HCT116 (cell line): Measurements from ENCODE around the gene WNT11. TPM values are rescaled to one million over a fixed set of nuclear protein-coding genes. Genes with fewer than 3 reads are reported as not detected.
A peak's percentile ranks its signal among the peaks of the same experiment; 100 is the strongest.

Source experiments
- ATAC-seq: fragments of 200-7000 bp; cut with Tn5 transposase; 2 replicates; pipeline ENCODE4 v1.9.1; 2020; ENCODE audit warnings: mild to moderate bottlenecking, moderate library complexity
- BruUV-seq: library from RNA; stranded (reverse); fragments of 400-500 nt; replicated peaks from 2 replicates; lab custom pipeline; 2021; lab: Mats Ljungman, UMichigan
- CTCF ChIA-PET: fragments of 300-600 bp; sonication (Branson Sonifier 250); formaldehyde crosslinking; loops from one replicate; lab custom pipeline; 2021; ENCODE audit warnings: antibody characterized with exemption; lab: Charles Lee
- POLR2A ChIA-PET: fragments of 300-600, 350-600 bp; sonication (Branson Sonifier 250); formaldehyde crosslinking; loops from one replicate; lab custom pipeline; 2021; ENCODE audit warnings: antibody characterized with exemption; lab: Charles Lee
- RAD21 ChIA-PET, 2 experiments: fragments of 300-600 bp; sonication (Branson Sonifier 250); formaldehyde crosslinking; loops; one replicate each; lab custom pipeline; 2023; ENCODE audit warnings: low total read pairs in 2 of 2; ENCODE audit not compliant: uncharacterized antibody in 2 of 2, unreplicated experiment in 2 of 2, low non-redundant PET in 1 of 2; lab: Charles Lee
- DNase-seq: peaks from one replicate; pipeline ENCODE4 v3.0.0-alpha.2; 2010; ENCODE audit warnings: low read depth, low spot score
- H2AFZ ChIP-seq: fragments of 200-600 bp; shearing (Covaris generic), sonication (generic); 2 replicates; pipeline ENCODE4 v1.6.1; 2017; ENCODE audit warnings: low read depth, mixed run types, mixed read lengths, antibody characterized with exemption, low read length; ENCODE audit not compliant: poor library complexity, severe bottlenecking
- H3K27ac ChIP-seq: 2 replicates; pipeline ENCODE4 v1.5.1; 2012; ENCODE audit warnings: low read depth, low read length
- H3K27me3 ChIP-seq: fragments of 200-600 bp; sonication (generic); 2 replicates; pipeline ENCODE4 v1.6.1; 2016; ENCODE audit warnings: mixed run types, low read length, mixed read lengths; ENCODE audit not compliant: insufficient read depth
- H3K36me3 ChIP-seq, 2 experiments: fragments of 200-500 bp in 1 of 2; fragments of 200-600 bp in 1 of 2; sonication (Bioruptor generic) in 1 of 2; sonication (generic) in 1 of 2; 2 replicates each; pipeline versions ENCODE4 v1.5.1 to v1.6.1; 2014 to 2016; ENCODE audit warnings: low read length in 2 of 2, inconsistent platforms in 1 of 2, mixed read lengths in 1 of 2, mixed run types in 1 of 2; ENCODE audit not compliant: insufficient read depth in 2 of 2, control insufficient read depth in 1 of 2
- H3K4me1 ChIP-seq, 2 experiments: fragments of 200-600 bp in 1 of 2; sonication (generic) in 1 of 2; 2 replicates each; pipeline versions ENCODE4 v1.5.1 to v1.6.1; 2012 to 2017; ENCODE audit warnings: low read length in 2 of 2, inconsistent platforms in 1 of 2, mild to moderate bottlenecking in 1 of 2, mixed read lengths in 1 of 2, mixed run types in 1 of 2, moderate library complexity in 1 of 2; ENCODE audit not compliant: insufficient read depth in 2 of 2, control insufficient read depth in 1 of 2
- H3K4me2 ChIP-seq: fragments of 200-600 bp; sonication (generic); 2 replicates; pipeline ENCODE4 v1.6.1; 2017; ENCODE audit warnings: mixed run types, low read length, mixed read lengths
- H3K4me3 ChIP-seq, 2 experiments: fragments of 200-600 bp in 1 of 2; sonication (generic) in 1 of 2; replicated peaks in 1 of 2; 2 replicates each; pipeline ENCODE4 v1.5.1; 2011 to 2016; ENCODE audit warnings: low read length in 2 of 2, control low read depth in 1 of 2, low read depth in 1 of 2, mild to moderate bottlenecking in 1 of 2, mixed read lengths in 1 of 2, mixed run types in 1 of 2
- H3K79me2 ChIP-seq: fragments of 200-600 bp; sonication (generic); 2 replicates; pipeline ENCODE4 v1.6.1; 2017; ENCODE audit warnings: mild to moderate bottlenecking, mixed run types, low read length, moderate library complexity, mixed read lengths; ENCODE audit not compliant: insufficient read depth
- H3K9ac ChIP-seq: fragments of 200-600 bp; sonication (generic); 2 replicates; pipeline ENCODE4 v1.6.1; 2016; ENCODE audit warnings: low read length, mixed read lengths
- H3K9me2 ChIP-seq: fragments of 200-600 bp; sonication (generic), shearing (Covaris generic); 2 replicates; pipeline ENCODE4 v1.6.1; 2017; ENCODE audit warnings: mixed run types, mild to moderate bottlenecking, moderate library complexity; ENCODE audit not compliant: insufficient read depth
- H3K9me3 ChIP-seq, 2 experiments: fragments of 200-500 bp in 1 of 2; fragments of 200-600 bp in 1 of 2; sonication (Bioruptor generic) in 1 of 2; sonication (generic) in 1 of 2; 2 replicates each; pipeline ENCODE4 v1.6.1; 2014 to 2017; ENCODE audit warnings: low read length in 2 of 2, mixed read lengths in 2 of 2, inconsistent platforms in 1 of 2, low read depth in 1 of 2, mild to moderate bottlenecking in 1 of 2, mixed run types in 1 of 2, moderate library complexity in 1 of 2; ENCODE audit not compliant: control insufficient read depth in 1 of 2, insufficient read depth in 1 of 2
- H4K20me1 ChIP-seq: fragments of 200-600 bp; sonication (generic), shearing (Covaris generic); 2 replicates; pipeline ENCODE4 v1.6.1; 2017; ENCODE audit warnings: mixed run types, mild to moderate bottlenecking, moderate library complexity; ENCODE audit not compliant: insufficient read depth
- CEBPB ChIP-seq: IDR thresholded peaks from 2 replicates; pipeline ENCODE4 v1.6.1; 2012; ENCODE audit warnings: low read depth
- CTCF ChIP-seq, 3 experiments: fragments of 200-600 bp in 1 of 3; sonication (generic) in 1 of 3; IDR thresholded peaks in 2 of 3; conservative IDR thresholded peaks in 1 of 3; 2 replicates each; pipeline ENCODE4 v1.5.1; 2012 to 2017; ENCODE audit warnings: low read depth in 2 of 3, low read length in 2 of 3, antibody characterized with exemption in 1 of 3, borderline replicate concordance in 1 of 3, control low read depth in 1 of 3, mild to moderate bottlenecking in 1 of 3, mixed read lengths in 1 of 3, mixed run types in 1 of 3, moderate library complexity in 1 of 3; ENCODE audit not compliant: insufficient read depth in 1 of 3
- EGR1 ChIP-seq: IDR thresholded peaks from 2 replicates; pipeline ENCODE4 v1.6.1; 2012; ENCODE audit warnings: low read depth
- ELF1 ChIP-seq: IDR thresholded peaks from 2 replicates; pipeline ENCODE4 v1.6.1; 2012; ENCODE audit warnings: low read depth, borderline replicate concordance
- EZH2 ChIP-seq: fragments of 200-600 bp; sonication (generic); IDR thresholded peaks from 2 replicates; pipeline ENCODE4 v1.6.1; 2017; ENCODE audit warnings: antibody characterized with exemption, mixed run types
- EZH2phosphoT487 ChIP-seq: fragments of 200-600 bp; IDR thresholded peaks from 2 replicates; pipeline ENCODE4 v1.6.1; 2018; ENCODE audit warnings: antibody characterized with exemption, borderline replicate concordance
- JUND ChIP-seq: IDR thresholded peaks from 2 replicates; pipeline ENCODE4 v1.6.1; 2012
- POLR2A ChIP-seq: IDR thresholded peaks from 2 replicates; pipeline ENCODE4 v1.7.0; 2011; ENCODE audit warnings: borderline replicate concordance; ENCODE audit not compliant: insufficient read depth, insufficient read length; ENCODE audit errors: extremely low read depth
- POLR2AphosphoS5 ChIP-seq: IDR thresholded peaks from 2 replicates; pipeline ENCODE4 v1.6.1; 2011; ENCODE audit warnings: mild to moderate bottlenecking, low read depth, low read length, moderate library complexity
- REST ChIP-seq: IDR thresholded peaks from 2 replicates; pipeline ENCODE4 v1.6.1; 2012; ENCODE audit warnings: low read depth
- SP1 ChIP-seq: IDR thresholded peaks from 2 replicates; pipeline ENCODE4 v1.6.1; 2012; ENCODE audit warnings: low read depth
- SRF ChIP-seq: IDR thresholded peaks from 2 replicates; pipeline ENCODE4 v1.6.1; 2012; ENCODE audit warnings: low read depth
- TCF7L2 ChIP-seq: IDR thresholded peaks from 2 replicates; pipeline ENCODE4 v1.7.0; 2011; ENCODE audit warnings: borderline replicate concordance, inconsistent platforms; ENCODE audit not compliant: insufficient read depth, insufficient read length; ENCODE audit errors: extremely low read depth
- YY1 ChIP-seq: IDR thresholded peaks from 2 replicates; pipeline ENCODE4 v1.6.1; 2011; ENCODE audit warnings: low read length, low read depth, moderate library complexity, mild to moderate bottlenecking; ENCODE audit not compliant: insufficient replicate concordance; ENCODE audit errors: extremely low read depth
- ZBTB33 ChIP-seq: IDR thresholded peaks from 2 replicates; pipeline ENCODE4 v1.6.1; 2011; ENCODE audit warnings: mild to moderate bottlenecking, low read length, moderate library complexity; ENCODE audit not compliant: insufficient replicate concordance; ENCODE audit errors: extremely low read depth
- ZNF274 ChIP-seq: fragments of 200-500 bp; sonication (Bioruptor generic); IDR thresholded peaks from 2 replicates; pipeline ENCODE4 v1.6.1; 2014; ENCODE audit warnings: mild to moderate bottlenecking, low read depth, low read length, inconsistent platforms
- intact Hi-C: fragments of 100-400 bp; cut with micrococcal nuclease; formaldehyde crosslinking; loops from 2 replicates; pipeline ENCODE4 v1.10.0; 2022
- total RNA-seq: library from RNA; stranded (reverse); gene quantifications from one replicate; pipeline ENCODE4 v1.2.1, GENCODE V29; 2021; ENCODE audit not compliant: unreplicated experiment
- TF ChIP-seq, protein P1 (sequence below): IDR thresholded peaks from 2 replicates; pipeline ENCODE4 v1.6.1; 2012

WNT11 gene
- total RNA-seq, 1 experiment from 2014 or later = 1.9 TPM

- no peak overlapping the region for H2AFZ ChIP-seq
- H3K79me2 ChIP-seq = no peaks in the 10 kb centered on the region
- intact Hi-C loops = no loop called here
- ChIA-PET CTCF (interaction anchor here (1.1 kb wide), 1 partner anchor 9 kb away, joined by 3 read pairs; no protein-coding TSS in a partner anchor), RAD21 (no interaction called here), POLR2A (no interaction called here)
- H3K9ac ChIP-seq = no peak overlapping the region
- H3K27ac ChIP-seq = no peak overlapping the region
- no peak for TF ChIP-seq POLR2AphosphoS5
- no peak for TF ChIP-seq ELF1
- TF ChIP-seq POLR2A = no peak
- no peak for TF ChIP-seq TCF7L2
- TF ChIP-seq SRF = no peak
- TF ChIP-seq, protein P1, sequence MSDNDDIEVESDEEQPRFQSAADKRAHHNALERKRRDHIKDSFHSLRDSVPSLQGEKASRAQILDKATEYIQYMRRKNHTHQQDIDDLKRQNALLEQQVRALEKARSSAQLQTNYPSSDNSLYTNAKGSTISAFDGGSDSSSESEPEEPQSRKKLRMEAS = no peak
- TF ChIP-seq JUND = no peak
- no peak for TF ChIP-seq ZBTB33
- TF ChIP-seq EZH2phosphoT487 = no peak
- TF ChIP-seq CEBPB = no peak
- no peak for TF ChIP-seq REST
- TF ChIP-seq YY1 = no peak
- TF ChIP-seq SP1 = no peak
- no peak for TF ChIP-seq CTCF (IDR thresholded peaks at IDR 0.05 in 2 of 3, conservative IDR thresholded peaks at IDR 0.05 in 1 of 3; ENCODE audit: borderline replicate concordance in 1 of 3, insufficient read depth in 1 of 3, low read depth in 2 of 3, low read length in 2 of 3)
- no peak for TF ChIP-seq EZH2
- TF ChIP-seq ZNF274 = no peak
- no peak for TF ChIP-seq EGR1
- H3K4me3 ChIP-seq = no peak overlapping the region
- no peaks in the 10 kb centered on the region for H3K4me1 ChIP-seq
- no peaks in the 10 kb centered on the region for H3K27me3 ChIP-seq
- H3K9me2 ChIP-seq = no peaks in the 10 kb centered on the region
- no peaks in the 10 kb centered on the region for H3K36me3 ChIP-seq
- H4K20me1 ChIP-seq = no peaks in the 10 kb centered on the region
- 0 out of 2 replicates have a peak, but pooled peaks have one; percentile 13 for ATAC-seq
- no peak for DNase-seq
- no peaks in the 10 kb centered on the region for H3K9me3 ChIP-seq
- BruUV-seq = no TSS peak
- no peak overlapping the region for H3K4me2 ChIP-seq
Observed at GRCh38 chr11:76160856-76161255, 45.4 kb downstream of the WNT11 start.
